Nephron progenitor cell (in vitro differentiated cells): ENCODE results near the gene CDH18.
A peak's percentile ranks its signal among the peaks of the same experiment; 100 is the strongest.

ENCODE experiments used
- DNase-seq: peaks from one replicate; pipeline ENCODE4 v3.0.0; 2021
- H3K27ac Mint-ChIP-seq: 2 replicates; pipeline ENCODE4 v1.8.0; 2021; ENCODE audit warnings: mild to moderate bottlenecking, moderate library complexity, mixed read lengths
- H3K27me3 Mint-ChIP-seq: 2 replicates; pipeline ENCODE4 v1.8.0; 2021; ENCODE audit warnings: mild to moderate bottlenecking, low read depth, mixed read lengths; ENCODE audit not compliant: poor library complexity
- H3K36me3 Mint-ChIP-seq: 2 replicates; pipeline ENCODE4 v1.8.0; 2021; ENCODE audit warnings: low read depth, mixed read lengths
- H3K4me1 Mint-ChIP-seq: 2 replicates; pipeline ENCODE4 v1.8.0; 2021; ENCODE audit warnings: mixed read lengths
- H3K4me3 Mint-ChIP-seq: 2 replicates; pipeline ENCODE4 v1.8.0; 2021; ENCODE audit warnings: mild to moderate bottlenecking, moderate library complexity, mixed read lengths
- H3K9me3 Mint-ChIP-seq: 2 replicates; pipeline ENCODE4 v1.8.0; 2021; ENCODE audit warnings: mild to moderate bottlenecking, moderate library complexity, mixed read lengths
- TF ChIP-seq, protein P1 (sequence below): fragments of 200-600 bp; sonication (generic); IDR thresholded peaks from 2 replicates; pipeline ENCODE4 v1.5.0; 2021; ENCODE audit warnings: antibody characterized with exemption

Gene CDH18, protein sequence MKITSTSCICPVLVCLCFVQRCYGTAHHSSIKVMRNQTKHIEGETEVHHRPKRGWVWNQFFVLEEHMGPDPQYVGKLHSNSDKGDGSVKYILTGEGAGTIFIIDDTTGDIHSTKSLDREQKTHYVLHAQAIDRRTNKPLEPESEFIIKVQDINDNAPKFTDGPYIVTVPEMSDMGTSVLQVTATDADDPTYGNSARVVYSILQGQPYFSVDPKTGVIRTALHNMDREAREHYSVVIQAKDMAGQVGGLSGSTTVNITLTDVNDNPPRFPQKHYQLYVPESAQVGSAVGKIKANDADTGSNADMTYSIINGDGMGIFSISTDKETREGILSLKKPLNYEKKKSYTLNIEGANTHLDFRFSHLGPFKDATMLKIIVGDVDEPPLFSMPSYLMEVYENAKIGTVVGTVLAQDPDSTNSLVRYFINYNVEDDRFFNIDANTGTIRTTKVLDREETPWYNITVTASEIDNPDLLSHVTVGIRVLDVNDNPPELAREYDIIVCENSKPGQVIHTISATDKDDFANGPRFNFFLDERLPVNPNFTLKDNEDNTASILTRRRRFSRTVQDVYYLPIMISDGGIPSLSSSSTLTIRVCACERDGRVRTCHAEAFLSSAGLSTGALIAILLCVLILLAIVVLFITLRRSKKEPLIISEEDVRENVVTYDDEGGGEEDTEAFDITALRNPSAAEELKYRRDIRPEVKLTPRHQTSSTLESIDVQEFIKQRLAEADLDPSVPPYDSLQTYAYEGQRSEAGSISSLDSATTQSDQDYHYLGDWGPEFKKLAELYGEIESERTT

DNA sequence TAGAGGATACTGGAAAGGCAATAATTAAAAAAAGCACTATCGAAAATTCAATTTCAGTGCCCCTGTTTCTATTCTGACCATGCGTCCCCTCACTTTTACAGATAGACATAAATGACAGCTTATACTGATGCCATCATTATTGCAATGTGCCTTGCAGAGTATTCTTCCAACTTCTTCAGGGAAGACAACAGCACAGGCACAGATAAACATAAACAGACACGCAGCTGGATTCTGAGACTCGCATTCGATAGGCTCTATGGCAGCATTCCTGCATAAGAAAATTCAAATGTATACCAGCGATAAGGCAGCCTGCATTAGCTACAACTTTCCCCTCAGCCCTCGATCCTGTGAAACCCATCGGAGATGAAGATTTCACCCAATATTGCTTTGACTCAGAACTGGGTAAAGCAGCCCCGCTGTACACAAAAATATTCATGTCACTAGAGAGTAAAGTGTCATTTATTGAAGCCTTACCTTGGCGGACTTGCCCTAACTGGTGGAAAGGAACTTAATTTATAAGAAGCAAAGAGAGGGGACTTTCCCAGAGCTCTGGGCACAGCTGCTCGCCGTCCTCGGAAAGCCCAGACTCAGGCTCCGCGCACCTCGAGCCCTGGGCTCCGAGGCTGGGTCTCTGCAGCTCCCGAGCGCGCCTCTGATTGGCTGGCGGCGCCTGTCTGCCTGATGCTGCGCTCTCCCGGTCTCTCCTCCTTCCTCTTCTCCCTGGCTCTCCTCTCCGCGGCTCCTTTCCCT, at the start of gene CDH18:
CDH18 (minus strand) TSS at position 589 of the 750 bp plus-strand sequence. CDS start 149,214 bp downstream, outside the sequence.
- H3K4me3 Mint-ChIP-seq, result peak within 1 kb of the TSS; percentile 84
- H3K27ac Mint-ChIP-seq, result no peak within 1 kb of the TSS
- H3K9me3 Mint-ChIP-seq, result no peaks in the 10 kb centered on the region
- H3K4me1 Mint-ChIP-seq, result peaks cover 20% of the 10 kb centered on the region
- H3K27me3 Mint-ChIP-seq, result peaks cover 69% of the 10 kb centered on the region
- H3K36me3 Mint-ChIP-seq, result no peaks in the 10 kb centered on the region
- TF ChIP-seq, protein P1, sequence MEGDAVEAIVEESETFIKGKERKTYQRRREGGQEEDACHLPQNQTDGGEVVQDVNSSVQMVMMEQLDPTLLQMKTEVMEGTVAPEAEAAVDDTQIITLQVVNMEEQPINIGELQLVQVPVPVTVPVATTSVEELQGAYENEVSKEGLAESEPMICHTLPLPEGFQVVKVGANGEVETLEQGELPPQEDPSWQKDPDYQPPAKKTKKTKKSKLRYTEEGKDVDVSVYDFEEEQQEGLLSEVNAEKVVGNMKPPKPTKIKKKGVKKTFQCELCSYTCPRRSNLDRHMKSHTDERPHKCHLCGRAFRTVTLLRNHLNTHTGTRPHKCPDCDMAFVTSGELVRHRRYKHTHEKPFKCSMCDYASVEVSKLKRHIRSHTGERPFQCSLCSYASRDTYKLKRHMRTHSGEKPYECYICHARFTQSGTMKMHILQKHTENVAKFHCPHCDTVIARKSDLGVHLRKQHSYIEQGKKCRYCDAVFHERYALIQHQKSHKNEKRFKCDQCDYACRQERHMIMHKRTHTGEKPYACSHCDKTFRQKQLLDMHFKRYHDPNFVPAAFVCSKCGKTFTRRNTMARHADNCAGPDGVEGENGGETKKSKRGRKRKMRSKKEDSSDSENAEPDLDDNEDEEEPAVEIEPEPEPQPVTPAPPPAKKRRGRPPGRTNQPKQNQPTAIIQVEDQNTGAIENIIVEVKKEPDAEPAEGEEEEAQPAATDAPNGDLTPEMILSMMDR, result no peak
- peak; percentile 78 for DNase-seq

GRCh38 chr5:20034717-20035116, 46.7 kb upstream of the CDH18 start:
- TF ChIP-seq, protein P1, result no peak
- Mint-ChIP-seq H3K27me3 (peaks cover 5% of the 10 kb centered on the region), H3K4me1 (no peaks in the 10 kb centered on the region), H3K9me3 (peaks cover 14% of the 10 kb centered on the region), H3K36me3 (no peaks in the 10 kb centered on the region), H3K4me3 (no peak overlapping the region), H3K27ac (no peak overlapping the region)
- no peak for DNase-seq

GRCh38 chr5:20033881-20034280, 45.9 kb upstream of the CDH18 start:
- TF ChIP-seq, protein P1, result no peak
- peaks cover 6% of the 10 kb centered on the region for H3K9me3 Mint-ChIP-seq

GRCh38 chr5:20032896-20033295, 44.9 kb upstream of the CDH18 start:
- no peak overlapping the region for H3K27ac Mint-ChIP-seq

More at GRCh38 chr5:20033881-20034280, 45.9 kb upstream of the CDH18 start:
- Mint-ChIP-seq H3K27me3 (peaks cover 5% of the 10 kb centered on the region), H3K4me3 (no peak overlapping the region), H3K36me3 (no peaks in the 10 kb centered on the region), H3K4me1 (no peaks in the 10 kb centered on the region), H3K27ac (no peak overlapping the region)
- DNase-seq, result no peak

DNA sequence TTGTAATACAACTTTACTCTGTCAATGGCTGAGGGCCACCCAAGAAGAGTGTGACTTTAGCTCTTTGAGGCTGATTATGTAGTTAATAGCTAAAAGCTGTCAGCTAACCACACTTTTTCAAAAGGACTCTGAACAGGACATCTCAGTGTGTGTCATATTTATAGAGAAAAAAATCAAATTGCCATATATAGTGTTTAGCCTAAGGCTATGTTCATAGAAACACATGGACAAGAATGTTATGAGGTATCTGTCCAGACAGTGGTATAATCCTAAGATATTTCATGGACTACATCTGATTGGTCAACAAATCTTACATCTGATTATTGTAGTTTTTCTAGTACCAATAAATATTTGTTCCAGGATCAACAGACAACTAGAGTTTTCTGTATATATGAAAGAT, 42.1 kb upstream of the CDH18 start:
- H3K9me3 Mint-ChIP-seq, result no peaks in the 10 kb centered on the region
- no peak overlapping the region for H3K27ac Mint-ChIP-seq
- DNase-seq, result no peak
- H3K4me1 Mint-ChIP-seq, result no peaks in the 10 kb centered on the region
- H3K36me3 Mint-ChIP-seq, result no peaks in the 10 kb centered on the region
- TF ChIP-seq, protein P1, result no peak
- H3K27me3 Mint-ChIP-seq, result no peaks in the 10 kb centered on the region
- no peak overlapping the region for H3K4me3 Mint-ChIP-seq

More at GRCh38 chr5:20032896-20033295, 44.9 kb upstream of the CDH18 start:
- Mint-ChIP-seq H3K4me3 (no peak overlapping the region), H3K4me1 (no peaks in the 10 kb centered on the region), H3K36me3 (no peaks in the 10 kb centered on the region), H3K27me3 (peaks cover 5% of the 10 kb centered on the region), H3K9me3 (no peaks in the 10 kb centered on the region)
- no peak for DNase-seq
- TF ChIP-seq, protein P1, result no peak
